ENCODE data around the gene HOXB6. TPM values are rescaled to one million over a fixed set of nuclear protein-coding genes. Genes with fewer than 3 reads are reported as not detected.

Gene HOXB6
- total RNA-seq, 1 experiment from 2014 or later: 64.8 TPM

DNA sequence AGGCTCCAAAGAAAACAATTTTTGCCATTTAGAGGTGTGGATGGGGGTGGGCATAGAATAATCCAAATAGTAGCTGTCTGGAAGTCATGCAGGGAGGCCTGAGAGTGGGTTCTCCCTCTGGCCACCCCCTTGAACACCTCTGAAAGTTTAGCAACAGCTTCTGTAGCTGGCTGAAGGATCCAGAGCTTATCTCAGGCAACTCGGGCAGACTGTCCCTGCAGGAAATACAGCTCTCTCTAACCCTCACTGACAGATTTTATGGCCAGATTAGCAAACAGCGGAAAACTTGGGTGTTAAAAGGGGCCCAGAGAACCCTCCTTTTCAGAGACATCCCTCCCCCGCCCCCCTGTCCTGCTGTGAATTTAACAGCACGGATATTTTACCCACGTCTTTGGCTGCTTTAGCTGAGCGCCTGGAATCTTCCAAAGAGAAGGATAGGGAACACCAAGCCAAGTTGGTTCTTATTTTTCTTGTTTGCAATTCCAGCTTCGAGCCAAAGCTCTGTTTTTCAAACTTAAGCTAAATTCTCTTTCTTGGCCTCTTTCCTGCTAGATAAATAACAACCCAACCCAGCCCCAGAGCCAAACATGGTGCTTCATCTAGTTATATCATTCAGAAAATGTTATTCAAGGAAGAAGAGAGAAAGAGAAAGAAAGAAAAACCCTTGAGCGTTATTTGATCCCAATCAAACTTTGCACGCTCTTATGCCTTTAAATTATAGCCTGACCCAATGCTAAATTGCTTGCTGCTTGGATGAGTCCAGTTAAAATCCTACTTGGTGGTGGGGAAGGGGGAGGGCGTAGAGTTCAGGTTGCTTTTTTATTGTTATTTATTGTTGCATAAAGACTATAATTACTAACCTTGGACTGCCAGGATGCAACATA, 57.6 kb downstream of the HOXB6 start:
- intact Hi-C loops (cut with micrococcal nuclease): no loop called here
- ChIA-PET RAD21 (ENCODE audit: low non-redundant PET in 1 of 2, low total read pairs in 2 of 2, uncharacterized antibody in 2 of 2, unreplicated experiment in 2 of 2) (no interaction called here), CTCF (interaction anchor here (1.0 to 1.4 kb wide), 2 partner anchors 25 to 48 kb away, joined by 3 to 5 read pairs; no protein-coding TSS in a partner anchor), POLR2A (no interaction called here)
- DNase-seq (ENCODE audit: low read depth, low spot score): no peak
- H2AFZ ChIP-seq (ENCODE audit: low read depth, low read length, poor library complexity, severe bottlenecking): no peak overlapping the region
- BruUV-seq (replicated peaks): no TSS peak
- H3K36me3 ChIP-seq (ENCODE audit: control insufficient read depth in 1 of 2, insufficient read depth in 2 of 2, low read length in 2 of 2): peaks cover 0 to 4% of the 10 kb centered on the region in 2 experiments; a peak in 1 of 4 replicates
- no peaks in the 10 kb centered on the region for H4K20me1 ChIP-seq (ENCODE audit: insufficient read depth)
- H3K4me2 ChIP-seq (ENCODE audit: low read length): no peak overlapping the region
- H3K27me3 ChIP-seq (ENCODE audit: insufficient read depth, low read length): no peaks in the 10 kb centered on the region
- no peak overlapping the region for H3K9ac ChIP-seq (ENCODE audit: low read length)
- no peaks in the 10 kb centered on the region for H3K9me2 ChIP-seq (ENCODE audit: insufficient read depth)
- ATAC-seq: no peak
- TF ChIP-seq POLR2AphosphoS5 (IDR thresholded peaks at IDR 0.05; ENCODE audit: low read depth, low read length): no peak
- TF ChIP-seq, protein P1, sequence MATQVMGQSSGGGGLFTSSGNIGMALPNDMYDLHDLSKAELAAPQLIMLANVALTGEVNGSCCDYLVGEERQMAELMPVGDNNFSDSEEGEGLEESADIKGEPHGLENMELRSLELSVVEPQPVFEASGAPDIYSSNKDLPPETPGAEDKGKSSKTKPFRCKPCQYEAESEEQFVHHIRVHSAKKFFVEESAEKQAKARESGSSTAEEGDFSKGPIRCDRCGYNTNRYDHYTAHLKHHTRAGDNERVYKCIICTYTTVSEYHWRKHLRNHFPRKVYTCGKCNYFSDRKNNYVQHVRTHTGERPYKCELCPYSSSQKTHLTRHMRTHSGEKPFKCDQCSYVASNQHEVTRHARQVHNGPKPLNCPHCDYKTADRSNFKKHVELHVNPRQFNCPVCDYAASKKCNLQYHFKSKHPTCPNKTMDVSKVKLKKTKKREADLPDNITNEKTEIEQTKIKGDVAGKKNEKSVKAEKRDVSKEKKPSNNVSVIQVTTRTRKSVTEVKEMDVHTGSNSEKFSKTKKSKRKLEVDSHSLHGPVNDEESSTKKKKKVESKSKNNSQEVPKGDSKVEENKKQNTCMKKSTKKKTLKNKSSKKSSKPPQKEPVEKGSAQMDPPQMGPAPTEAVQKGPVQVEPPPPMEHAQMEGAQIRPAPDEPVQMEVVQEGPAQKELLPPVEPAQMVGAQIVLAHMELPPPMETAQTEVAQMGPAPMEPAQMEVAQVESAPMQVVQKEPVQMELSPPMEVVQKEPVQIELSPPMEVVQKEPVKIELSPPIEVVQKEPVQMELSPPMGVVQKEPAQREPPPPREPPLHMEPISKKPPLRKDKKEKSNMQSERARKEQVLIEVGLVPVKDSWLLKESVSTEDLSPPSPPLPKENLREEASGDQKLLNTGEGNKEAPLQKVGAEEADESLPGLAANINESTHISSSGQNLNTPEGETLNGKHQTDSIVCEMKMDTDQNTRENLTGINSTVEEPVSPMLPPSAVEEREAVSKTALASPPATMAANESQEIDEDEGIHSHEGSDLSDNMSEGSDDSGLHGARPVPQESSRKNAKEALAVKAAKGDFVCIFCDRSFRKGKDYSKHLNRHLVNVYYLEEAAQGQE (IDR thresholded peaks at IDR 0.05; ENCODE audit: low read depth): no peak
- TF ChIP-seq FOSL1 (IDR thresholded peaks at IDR 0.05; ENCODE audit: low read depth): no peak
- TF ChIP-seq SIN3A (IDR thresholded peaks at IDR 0.05; ENCODE audit: low read depth): no peak
- H3K27ac ChIP-seq (ENCODE audit: low read depth, low read length): no peak overlapping the region
- H3K9me3 ChIP-seq (ENCODE audit: control insufficient read depth in 1 of 2, insufficient read depth in 1 of 2, low read depth in 1 of 2, low read length in 2 of 2): no peaks in the 10 kb centered on the region
- no peak overlapping the region for H3K4me3 ChIP-seq (replicated peaks in 1 of 2; ENCODE audit: low read depth in 1 of 2, low read length in 2 of 2)
- H3K79me2 ChIP-seq (ENCODE audit: insufficient read depth, low read length): no peaks in the 10 kb centered on the region
- H3K4me1 ChIP-seq (ENCODE audit: control insufficient read depth in 1 of 2, insufficient read depth in 2 of 2, low read length in 2 of 2): peaks cover 0 to 10% of the 10 kb centered on the region in 2 experiments; a peak in 2 of 4 replicates
